HG02678 (cell line): Measurements from ENCODE around the gene SLC50A1.
A peak's percentile ranks its signal among the peaks of the same experiment; 100 is the strongest.
"Not testable (repeated sequence)": the region's sequence is repeated elsewhere in the genome, so short reads cannot be mapped to it uniquely, and the experiment has no call there.

Source experiments
- ATAC-seq: cut with Tn5 transposase; IDR thresholded peaks from one replicate; pipeline ENCODE4 v1.9.1; 2021; ENCODE audit warnings: mild to moderate bottlenecking, moderate library complexity; ENCODE audit not compliant: unreplicated experiment

Gene SLC50A1

DNA sequence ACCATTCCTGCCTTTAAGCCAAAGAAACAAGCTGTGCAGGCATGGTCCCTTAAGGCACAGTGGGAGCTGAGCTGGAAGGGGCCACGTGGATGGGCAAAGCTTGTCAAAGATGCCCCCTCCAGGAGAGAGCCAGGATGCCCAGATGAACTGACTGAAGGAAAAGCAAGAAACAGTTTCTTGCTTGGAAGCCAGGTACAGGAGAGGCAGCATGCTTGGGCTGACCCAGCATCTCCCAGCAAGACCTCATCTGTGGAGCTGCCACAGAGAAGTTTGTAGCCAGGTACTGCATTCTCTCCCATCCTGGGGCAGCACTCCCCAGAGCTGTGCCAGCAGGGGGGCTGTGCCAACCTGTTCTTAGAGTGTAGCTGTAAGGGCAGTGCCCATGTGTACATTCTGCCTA is 1.3 kb upstream of the SLC50A1 start:
- no peak for ATAC-seq

DNA sequence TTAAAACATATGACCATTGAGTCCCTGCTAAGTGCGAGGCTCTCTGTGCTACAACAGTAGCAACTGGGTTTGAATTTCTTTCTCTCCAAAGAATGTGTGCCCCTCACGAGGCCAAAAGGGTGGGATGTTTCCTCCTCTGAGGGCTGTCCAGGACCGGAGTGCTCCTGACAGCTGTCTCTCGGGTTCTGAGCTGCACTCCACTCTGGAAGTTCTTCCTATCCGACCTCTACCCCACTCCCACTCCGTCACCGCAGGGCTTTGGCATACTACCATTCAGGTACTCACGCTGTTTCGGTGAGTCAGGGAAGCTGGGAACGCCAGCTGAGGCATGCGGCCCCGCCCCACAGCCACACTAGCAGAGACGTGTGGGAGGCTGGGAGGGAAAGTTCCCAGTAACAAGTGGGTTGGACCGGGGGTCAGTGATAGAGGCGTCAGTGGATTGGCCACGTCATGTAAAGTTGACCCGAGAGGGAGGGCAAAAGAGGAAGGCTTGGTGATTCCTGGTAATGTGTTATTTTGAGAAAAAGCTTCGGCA is 705 bp upstream of the SLC50A1 start:
- peak; percentile 22 for ATAC-seq

DNA sequence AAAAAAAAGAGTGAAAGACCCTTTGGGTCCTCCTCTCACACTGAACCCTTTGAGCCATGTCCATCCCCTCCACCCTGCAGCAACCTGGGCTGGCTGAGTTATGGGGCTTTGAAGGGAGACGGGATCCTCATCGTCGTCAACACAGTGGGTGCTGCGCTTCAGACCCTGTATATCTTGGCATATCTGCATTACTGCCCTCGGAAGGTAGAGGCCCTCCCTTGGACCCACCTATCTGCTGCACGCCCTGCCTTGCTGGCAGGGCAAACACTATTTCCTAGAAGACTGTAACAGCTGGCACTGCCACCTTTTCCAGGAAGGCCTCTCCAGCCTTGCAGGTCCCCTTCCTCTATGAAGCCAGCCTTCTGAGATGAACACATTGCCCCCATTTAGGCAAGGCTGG is 1.1 kb downstream of the SLC50A1 start:
- no peak for ATAC-seq

DNA sequence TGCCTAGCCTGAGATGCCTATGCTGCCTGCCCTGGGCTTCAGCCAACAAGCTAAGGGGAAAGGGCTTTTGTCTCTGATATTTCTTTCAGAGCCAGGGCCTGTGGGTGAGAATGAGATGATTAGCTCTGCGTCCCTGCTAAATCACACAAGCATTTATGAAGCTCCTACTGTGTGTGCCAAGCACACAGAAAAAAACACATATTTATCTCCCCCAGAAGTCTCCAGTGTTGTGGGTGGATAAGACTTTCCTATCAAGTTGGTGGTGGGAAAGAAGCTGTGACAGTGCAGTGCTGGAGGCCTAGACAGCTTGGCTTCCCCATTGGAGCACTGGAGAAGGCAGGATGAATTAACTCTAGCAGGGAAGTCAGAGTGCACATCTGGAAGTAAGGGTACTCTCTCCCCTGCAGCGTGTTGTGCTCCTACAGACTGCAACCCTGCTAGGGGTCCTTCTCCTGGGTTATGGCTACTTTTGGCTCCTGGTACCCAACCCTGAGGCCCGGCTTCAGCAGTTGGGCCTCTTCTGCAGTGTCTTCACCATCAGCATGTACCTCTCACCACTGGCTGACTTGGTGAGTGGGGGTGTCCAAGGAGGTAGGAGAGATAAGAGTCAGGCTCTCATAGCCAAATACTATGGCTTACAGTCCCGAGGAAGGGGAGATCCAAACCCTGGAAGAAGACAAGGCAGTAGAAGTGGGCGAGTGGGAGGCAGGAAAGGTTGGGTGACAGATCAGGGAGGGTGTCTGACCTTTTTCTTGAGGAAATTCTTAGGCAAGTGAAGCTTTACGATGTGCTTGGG is 1.7 kb downstream of the SLC50A1 start:
- ATAC-seq: no peak

DNA sequence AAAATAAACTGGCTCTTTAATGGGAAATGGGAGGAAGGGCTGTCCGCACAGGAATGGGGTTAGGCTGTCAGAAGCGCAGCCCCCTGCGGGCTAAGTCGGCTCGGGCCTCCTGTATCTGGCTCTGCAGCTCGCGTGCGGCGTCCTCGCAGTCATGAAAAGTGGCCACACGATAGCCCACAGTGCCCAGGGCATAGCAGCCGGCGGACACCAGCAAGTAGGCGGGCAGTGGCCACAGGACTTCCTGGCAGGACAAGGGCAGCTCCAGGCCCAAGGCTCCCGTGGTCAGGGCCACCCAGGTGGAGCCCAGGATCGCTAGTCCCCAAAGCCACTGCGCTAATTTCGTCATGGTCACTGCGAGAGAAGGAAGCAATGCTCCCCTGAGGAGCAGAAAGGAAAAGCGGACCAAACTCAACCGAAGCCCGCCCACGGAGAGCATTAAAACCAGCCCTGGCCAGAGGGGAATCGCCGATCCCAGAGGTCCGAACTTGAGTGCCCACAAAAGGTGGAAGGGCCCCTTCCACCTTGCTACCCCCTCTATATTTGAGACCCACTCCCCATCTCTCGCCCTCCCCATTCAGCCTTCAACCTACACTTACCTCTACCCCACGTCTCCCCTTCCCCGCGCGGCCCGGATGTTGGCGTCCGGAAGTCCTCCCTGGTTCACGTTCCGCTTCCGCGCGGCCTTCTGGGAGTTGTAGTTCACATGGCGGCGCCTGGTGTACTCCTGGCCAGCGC is 4.4 kb downstream of the SLC50A1 start, which contains the start of gene DPM3:
DPM3 (minus strand) TSS at position 637 of the 735 bp plus-strand sequence; CDS start at position 346, 291 bp downstream.
- peak; percentile 71 for ATAC-seq

DNA sequence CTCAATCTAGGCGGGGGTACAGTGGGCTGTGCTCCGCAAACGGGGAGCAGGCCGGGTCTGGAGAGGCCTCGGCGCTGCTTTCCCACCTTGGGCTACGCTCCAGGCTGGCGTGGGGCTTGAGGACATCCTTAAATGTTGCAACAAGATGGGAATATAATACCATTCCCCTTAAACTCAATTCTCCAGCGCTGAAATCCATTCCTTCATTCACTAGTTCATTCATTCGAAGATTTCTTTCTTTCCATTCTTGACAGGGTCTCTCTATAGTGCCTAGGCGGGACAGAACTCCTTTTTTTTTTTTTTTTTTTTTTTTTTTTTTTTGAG is 4.9 kb downstream of the SLC50A1 start:
- ATAC-seq: no peak

DNA sequence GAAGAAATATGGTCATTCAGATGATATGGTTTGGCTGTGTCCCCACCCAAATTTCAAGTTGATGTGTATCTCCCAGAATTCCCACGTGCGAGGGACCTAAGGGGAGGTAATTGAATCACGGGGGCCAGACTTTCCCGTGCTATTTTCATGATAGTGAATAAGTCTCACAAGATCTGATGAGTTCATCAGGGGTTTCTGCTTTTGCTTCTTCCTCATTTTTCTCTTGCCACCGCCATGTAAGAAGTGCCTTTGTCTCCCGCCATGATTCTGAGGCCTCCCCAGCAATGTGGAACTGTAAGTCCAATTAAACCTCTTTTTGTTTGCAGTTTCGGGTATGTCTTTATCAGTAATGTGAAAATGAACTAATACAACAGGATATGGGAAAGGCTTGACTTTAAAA is 6.1 kb downstream of the SLC50A1 start:
- ATAC-seq: no peak

DNA sequence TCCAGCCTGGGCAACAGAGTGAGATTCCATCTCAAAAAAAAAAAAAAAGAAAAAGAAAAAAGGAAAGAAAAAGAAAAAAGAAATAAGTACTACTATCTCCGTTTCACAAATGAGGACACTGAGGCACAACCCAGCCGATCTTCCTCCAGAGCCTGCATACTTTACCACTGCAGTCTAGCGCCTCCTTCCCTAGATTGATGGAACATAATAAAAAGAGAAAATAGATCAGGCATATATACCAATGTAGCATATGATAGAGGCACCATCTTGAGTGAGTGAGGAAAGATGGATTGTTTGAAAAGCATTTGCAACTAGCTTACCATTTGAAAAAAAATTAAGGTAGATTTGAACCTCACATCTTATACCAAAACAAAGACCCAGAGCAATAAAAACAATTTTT is 9.8 kb downstream of the SLC50A1 start:
- no peak for ATAC-seq

DNA sequence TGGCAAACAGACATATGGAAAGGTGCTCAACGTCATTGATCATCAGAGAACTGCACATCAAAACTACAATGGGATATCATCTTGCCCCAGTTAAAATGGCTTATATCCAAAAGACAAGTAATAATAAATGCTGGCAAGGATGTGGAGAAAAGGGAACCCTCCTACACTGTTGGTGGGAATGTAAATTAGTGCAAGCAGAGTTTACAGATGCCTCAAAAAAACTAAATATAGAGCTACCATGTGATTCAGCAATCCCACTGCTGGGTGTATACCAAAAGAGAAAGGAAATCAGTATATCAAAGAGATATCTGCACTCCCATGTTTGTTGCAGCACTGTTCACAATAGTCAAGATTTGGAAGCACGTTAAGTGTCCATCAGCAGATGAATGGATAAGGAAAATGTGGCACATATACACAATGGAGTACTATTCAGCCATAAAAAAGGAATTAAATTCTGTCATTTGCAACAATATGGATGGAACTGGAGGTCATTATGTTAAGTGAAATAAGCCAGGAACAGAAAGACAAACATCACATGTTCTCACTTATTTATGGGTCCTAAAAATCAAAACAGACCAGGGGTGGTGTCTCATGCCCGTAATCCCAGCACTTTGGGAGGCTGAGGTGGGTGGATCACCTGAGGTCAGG is 20.5 kb downstream of the SLC50A1 start:
- not testable (repeated sequence) for ATAC-seq

DNA sequence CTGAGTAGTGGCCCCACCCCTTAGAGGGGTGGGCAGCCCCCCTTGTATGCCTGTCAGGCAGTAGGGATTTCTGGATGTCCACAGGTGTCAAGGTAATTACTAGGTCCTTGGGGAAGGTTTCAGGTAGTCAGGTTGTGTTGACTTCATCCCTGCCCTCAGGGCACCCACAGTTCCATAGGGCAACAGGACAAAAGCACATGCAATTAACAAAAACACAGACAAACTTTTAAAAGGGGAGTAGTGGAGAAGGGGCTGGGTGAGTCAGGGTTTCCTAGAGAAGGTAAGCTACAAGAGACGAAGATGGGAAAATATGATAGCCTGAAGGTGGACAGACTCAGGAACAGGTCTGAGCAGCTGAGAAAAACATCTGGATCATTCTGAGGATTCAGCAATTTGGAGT is 23.3 kb downstream of the SLC50A1 start:
- no peak for ATAC-seq

DNA sequence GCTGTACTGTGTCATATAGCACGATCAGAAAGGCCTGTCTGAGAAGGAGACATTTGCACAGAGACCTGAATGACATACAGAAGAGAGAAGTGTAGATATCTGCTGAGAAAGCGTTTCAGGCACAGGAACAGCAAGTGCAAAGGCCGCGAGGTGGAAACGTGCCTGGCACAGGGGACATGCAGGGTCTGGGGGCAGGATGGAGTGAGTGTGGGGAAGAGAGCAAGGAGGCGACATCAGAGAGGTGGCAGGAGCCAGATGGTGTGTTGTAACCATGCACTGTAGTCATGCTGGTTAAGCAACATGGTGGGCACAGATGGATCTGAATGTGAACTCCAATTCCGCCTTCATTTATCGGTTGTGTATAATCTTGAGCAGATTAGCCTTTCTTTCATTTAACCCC is 24.5 kb downstream of the SLC50A1 start:
- ATAC-seq: no peak

DNA sequence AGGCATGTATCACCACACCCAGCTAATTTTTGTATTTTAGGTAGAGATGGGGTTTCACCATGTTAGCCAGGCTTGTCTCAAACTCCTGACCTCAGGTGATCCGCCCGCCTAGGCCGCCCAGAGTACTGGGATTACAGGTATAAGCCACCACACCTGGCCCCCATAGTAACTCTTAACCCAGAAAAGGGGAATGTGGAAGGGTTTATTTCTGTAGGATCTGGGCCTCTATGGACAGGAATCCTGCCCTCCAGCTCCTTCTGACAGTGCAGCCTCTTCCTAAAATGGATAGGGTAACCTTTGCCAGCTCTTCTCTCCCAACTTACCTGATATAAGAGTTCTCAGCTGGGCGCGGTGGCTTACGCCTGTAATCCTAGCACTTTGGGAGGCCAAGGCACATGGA is 27.0 kb downstream of the SLC50A1 start:
- ATAC-seq: not testable (repeated sequence)

DNA sequence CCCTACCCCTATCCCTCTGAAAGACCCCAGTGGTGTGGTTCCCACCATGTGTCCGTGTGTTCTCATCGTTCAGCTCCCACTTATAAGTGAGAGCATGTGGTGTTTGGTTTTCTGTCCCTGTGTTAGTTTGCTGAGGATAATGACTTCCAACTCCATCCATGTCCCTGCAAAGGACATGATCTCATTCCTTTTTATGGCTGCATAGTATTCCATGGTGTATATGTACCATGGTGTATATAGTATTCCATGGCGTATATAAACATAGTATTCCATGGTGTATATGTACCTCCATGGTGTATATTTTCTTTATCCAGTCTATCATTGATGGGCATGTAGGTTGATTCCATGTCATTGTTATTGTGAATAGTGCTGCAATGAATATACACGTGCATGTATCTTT is 28.1 kb downstream of the SLC50A1 start:
- not testable (repeated sequence) for ATAC-seq

DNA sequence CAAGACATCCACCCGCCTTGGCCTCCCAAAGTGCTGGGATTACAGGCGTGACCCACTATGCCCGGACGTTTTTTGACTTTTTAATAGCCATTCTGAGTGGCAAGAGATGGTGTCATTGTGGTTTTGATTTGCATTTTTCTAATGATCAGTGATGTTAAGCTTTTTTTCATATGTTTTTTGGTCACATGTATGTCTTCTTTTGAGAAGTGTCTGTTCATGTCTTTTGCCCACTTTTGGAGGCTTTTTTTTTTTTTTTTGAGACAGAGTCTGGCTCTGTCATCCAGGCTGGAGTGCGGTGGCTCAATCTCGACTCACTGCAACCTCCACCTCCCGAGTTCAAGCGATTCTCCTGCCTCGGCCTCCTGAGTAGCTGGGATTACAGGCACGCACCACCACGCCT is 29.0 kb downstream of the SLC50A1 start:
- not testable (repeated sequence) for ATAC-seq

DNA sequence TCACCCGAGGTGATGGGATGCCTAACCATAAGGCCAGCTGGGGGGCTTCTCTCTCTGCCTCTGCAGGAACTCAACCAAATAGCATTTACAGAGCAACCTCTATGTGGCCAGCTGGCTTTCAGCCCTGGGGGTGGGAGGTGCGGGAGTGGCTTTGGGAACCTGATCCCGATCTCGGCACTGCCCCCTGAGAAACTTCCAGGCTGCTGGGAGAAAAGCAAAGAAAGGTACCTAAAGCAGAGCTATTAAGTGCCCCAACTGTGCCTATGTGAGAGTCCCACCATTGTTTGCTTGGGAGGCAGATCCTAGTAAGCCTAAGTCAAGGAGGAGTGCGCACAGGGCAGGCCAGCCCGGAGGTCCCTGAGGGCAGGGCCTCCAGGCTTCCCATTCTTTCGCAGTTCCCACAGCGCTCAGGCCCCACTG is 30.4 kb downstream of the SLC50A1 start:
- ATAC-seq: no peak

DNA sequence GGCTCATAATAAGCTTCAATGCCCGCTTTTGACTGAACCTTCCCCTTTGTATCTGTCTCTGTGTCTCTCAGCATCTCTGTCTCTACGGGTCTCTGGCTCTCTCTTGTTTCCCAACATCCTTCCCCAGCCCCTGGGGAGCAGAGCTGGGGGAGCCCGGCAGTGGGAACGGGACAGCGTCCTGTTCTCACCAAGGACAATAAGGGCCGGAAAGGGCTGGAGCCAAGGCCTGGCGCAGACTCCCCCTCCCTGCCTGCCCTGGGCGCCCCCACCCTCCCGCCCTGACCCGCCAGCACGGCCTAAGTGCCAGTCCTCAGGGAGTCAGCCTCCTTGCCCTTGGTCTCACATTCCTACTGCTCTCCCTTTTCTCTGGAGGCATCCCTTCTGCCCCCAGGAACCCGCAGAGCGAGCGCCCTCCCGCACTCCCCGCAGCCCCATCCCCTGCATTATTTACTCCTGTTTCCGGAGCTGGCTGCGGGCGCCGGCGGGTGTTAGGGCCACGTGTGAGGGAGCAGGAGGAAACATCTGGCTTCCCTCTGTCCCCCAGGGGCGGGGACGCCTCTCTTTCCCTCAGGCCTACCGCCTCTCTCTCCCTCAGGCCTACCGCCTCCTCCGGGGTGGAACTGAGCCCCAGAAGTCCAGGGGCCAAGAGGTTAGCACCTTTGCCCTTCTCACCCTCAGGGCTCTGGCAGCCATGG is 31.0 kb downstream of the SLC50A1 start:
- ATAC-seq: no peak

DNA sequence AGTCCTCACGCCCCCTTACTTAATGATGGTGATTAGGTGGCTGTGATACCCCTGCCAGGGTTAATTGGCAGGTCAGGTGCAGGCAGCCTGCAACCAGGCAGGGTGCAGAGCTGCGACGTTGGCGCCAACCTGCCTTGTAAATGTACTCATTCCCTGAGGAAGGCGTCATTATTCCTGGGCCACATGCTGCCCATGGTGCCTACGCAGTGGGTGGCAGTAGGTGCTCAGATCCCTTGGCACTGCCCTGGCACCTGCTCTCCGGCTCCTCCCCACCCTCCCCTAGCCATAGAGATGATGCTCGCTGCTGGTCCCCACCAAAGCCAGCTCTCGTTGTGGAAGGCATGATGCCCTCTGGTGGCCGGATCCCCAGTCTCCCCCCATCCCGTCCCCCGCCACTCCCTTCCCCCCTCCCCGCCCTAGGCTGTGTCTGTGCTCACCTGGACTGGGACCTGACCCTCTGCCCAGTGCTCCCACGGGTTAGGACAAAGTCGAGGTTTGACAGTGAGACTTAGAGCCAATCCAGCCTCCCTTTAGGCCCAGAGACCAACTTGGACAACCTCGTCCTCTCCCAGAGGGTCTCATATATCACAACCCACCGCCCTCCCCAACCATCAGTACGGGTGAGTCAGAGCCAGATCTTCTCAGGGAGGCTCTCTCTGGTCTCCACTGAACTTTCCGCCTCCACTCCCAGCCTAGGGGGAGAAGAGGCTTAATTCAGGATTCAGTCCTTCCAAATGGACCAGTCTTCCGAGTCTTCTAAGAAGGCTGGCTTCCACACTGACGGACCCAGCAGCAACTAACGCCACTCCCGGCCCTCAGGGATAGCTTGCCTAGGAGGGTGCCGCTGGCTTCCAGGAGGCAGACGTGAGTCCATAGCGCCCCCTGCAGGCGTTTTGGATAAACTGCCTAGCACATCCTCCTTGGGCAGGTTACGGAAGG is 31.8 kb downstream of the SLC50A1 start:
- no peak for ATAC-seq

DNA sequence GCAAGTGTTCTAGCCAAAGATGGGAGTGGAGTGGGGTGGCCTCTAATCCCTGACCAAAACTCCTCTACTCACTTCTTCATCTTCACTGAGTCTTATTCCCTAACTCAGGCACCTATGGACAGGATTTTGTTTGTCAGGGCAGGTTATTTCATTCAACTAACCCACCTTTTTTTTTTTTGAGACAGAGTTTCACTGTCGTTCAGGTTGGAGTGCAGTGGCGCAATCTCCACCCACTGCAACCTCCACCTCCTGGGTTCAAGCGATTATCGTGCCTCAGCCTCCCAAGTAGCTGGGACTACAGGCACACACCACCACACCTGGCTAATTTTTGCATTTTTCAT is 32.4 kb downstream of the SLC50A1 start:
- ATAC-seq: not testable (repeated sequence)

DNA sequence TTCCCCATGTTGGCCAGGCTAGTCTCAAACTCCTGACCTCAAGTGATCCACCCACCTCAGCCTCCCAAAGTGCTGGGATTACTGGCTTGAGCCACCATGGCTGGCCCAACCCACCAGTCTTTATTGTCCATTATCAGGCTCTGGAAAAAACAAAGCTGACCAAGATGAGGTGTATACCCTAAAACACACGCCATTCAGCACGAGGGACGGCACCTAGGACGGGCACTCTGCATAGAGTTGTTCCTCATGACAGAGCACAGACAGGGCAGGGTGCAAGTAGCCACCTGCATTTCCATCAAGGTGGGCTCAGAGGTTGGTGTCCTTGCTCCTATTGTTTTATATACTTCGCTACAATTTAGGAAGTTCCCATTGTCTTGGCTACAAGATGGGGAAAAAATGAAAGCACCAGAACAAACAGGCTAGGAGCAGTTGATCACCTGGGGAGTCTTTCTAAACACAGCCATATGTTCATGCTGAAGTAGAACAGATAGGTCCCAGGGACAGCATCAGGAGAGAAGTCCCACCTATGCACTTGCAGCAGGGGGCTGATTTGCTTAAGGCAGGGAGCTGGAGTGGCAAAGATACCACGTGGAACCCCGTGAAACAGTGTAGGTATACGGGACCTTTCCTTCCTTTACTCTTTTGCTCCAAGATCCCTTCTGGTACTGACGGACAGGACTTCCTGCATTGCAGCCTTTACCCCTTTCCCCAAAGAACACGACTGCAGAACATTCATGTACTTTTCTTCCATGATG is 33.0 kb downstream of the SLC50A1 start:
- ATAC-seq: no peak
